ENCODE measurements around the gene KIAA0586.
"Not testable (repeated sequence)": the region's sequence is repeated elsewhere in the genome, so short reads cannot be mapped to it uniquely, and the experiment has no call there.

Gene KIAA0586

DNA sequence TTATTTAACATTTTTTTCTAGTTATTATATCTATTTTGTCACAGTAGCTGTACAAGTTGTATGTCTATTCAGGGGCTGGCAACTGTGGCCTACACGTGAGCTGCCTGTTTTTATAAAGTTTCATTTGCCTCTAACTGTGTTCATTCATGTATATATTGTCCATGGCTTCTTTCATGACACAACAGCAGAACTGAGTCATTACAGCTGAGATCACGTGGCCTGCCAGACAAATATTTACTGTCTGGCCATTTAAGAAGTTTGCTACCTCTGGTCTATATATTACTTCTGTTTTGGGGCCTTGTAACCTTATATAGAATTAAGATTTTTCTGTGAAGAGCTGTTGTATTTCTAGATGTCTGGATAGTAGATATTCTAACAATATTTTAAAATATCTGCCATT lies 37.9 kb downstream of the KIAA0586 start:
- no peak for DNase-seq

DNA sequence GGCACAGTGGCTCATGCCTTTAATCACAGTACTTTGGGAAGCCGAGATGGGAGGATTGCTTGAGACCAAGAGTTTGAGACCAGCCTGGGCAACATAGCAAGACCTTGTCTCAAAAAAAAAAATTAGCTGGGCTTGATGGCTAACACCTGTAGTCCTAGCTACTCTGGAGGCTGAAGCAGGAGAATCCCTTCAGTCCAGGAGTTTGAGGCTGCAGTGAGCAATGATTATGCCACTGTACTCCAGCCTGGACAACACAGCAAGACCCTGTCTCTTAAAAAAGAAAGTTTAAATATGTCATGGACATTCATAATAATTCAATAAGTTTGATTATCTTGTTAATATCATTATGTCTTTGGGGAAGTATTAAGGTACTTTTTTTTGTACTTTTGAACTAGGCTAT lies 38.9 kb downstream of the KIAA0586 start:
- DNase-seq, result no peak

- no peak for DNase-seq
Measured at GRCh38 chr14:58467575-58467974, 40.1 kb downstream of the KIAA0586 start.

GRCh38 chr14:58469309-58469708 lies 41.8 kb downstream of the KIAA0586 start:
- no peak for DNase-seq

- no peak for DNase-seq
Measured at GRCh38 chr14:58476320-58476719, 48.8 kb downstream of the KIAA0586 start.

DNA sequence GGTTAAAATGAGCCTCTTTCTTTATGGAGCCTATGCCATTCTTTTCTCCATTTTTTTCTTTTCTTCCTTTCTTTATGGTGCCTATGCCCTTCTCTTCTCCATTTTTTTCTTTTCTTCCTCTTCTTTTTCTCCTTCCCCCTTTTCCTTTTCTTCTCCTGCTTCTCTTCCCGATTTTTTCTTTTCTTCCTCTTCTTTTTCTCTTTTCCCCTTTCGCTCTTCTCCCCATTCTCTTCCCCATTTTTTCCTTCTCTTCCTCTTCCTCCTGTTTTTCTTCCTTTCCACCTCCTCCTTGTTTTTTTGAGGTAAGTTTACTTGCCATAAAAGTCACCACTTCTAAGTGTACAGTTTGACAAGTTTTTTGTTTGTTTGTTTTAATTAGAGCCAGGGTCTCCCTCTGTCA lies 50.1 kb downstream of the KIAA0586 start:
- no peak for DNase-seq

DNA sequence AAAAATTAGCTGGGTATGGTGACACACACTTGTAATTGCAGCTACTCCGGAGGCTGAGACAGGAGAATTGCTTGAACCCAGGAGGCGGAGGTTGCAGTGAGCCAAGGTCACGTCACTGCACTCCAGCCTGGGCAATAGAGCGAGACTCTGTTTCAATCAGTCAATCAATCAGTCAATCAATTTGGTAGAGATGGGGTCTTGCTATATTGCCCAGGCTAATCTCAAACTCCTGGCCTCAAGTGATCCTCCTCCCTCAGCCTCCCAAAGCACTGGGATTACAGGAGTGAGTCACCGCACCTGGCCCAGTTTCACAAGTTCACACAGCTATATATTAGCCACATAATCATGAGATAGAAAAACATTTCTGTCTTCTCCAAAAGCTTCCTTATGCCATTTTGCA lies 50.8 kb downstream of the KIAA0586 start:
- DNase-seq, result not testable (repeated sequence)

DNA sequence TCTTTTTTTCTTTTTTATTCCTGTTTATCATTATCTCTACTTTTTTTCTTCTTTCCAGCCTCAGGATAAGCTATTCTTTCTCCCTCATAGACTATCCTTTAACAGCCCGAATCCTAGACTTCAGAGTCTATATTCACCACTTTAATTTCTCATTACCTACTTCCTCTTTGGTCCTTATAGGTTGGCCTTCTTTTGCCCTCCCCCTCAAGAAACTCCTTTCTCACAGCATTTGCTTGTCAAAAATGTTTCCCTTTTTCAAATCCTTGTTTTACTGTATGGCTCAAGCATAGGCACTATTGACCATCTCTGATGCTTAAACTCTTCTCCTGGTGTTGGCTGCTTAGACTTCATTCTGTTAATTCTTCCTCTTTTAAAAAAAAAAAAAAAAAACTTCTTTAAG lies 52.5 kb downstream of the KIAA0586 start:
- DNase-seq, result no peak

DNA sequence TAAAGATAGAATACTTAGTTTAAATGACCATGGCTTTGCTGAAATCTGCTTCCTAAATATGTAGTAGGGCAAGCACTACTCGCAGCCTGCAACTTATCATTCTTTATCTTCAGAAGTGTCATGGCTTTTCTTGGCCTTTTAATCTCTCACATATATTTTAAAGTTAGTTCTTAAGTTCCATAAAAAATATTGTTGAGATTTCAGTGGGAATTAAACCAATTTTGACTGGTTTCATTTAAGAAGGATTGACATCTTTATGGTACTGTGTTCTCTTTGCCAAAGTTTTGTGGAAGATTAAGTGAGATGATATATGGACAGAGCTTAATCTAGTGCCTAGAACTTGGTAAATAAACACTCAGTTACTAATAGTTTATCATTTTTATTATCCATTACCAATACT lies 56.7 kb downstream of the KIAA0586 start:
- no peak for DNase-seq

- no peak for DNase-seq
Measured at GRCh38 chr14:58488550-58488949, 61.0 kb downstream of the KIAA0586 start.

GRCh38 chr14:58491593-58491992 lies 64.1 kb downstream of the KIAA0586 start:
- no peak for DNase-seq

DNA sequence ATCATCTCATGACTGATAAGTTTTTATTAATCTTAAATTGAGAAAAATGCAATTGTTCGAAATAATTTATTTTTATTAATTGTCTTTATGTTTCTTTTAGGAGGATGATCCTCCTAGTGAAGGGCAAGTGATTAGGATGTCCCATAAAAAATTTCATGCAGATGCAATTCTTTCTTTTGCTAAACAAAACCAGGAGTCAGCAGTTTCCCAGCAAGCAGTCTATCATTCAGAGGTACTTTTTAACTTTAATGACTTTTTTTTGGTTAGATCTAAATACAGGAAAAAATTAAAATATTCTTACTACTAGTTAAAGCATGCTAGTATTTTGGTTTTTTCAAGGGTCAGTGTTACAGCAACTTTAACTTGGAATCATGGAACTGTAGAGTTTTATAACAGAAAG lies 64.5 kb downstream of the KIAA0586 start:
- no peak for DNase-seq

- DNase-seq, result no peak
Measured at GRCh38 chr14:58501214-58501816, 73.8 kb downstream of the KIAA0586 start.

DNA sequence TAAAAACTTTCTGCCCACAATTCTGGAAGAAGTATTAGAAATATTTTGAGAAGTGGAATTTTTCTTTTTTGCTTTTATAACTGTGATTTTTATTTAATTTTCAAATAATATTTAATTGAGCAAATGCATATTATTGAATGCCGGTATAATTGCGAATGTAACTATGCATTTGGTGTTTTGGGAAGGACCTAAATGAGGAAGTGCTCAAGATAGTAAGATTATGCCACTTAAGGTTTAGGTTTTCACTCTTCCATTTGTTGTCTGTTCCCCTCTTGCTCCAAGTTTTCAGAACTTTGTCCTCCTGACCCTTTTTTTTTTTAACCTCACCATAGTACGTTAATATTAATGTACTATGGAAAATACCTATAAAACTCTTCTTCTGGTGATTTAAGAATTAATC lies 85.8 kb downstream of the KIAA0586 start:
- DNase-seq, result no peak

DNA sequence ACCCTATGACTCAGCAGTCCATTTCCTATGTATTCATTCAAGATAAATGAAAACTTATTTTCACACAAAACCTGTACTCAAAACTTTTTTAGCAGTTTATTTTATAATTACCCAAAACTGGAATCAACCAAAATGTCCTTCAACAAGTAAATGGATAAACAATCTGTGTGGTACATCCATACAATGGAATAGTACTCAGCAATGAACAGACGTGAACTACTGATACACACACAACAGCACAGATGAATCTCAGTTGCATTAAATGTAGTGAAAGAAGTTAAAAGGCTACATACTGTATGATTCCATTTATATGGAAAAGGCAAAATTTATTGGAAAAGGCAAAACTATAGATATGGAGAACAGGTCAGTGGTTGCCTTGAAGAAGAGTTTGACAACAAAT lies 90.1 kb downstream of the KIAA0586 start:
- DNase-seq, result no peak

DNA sequence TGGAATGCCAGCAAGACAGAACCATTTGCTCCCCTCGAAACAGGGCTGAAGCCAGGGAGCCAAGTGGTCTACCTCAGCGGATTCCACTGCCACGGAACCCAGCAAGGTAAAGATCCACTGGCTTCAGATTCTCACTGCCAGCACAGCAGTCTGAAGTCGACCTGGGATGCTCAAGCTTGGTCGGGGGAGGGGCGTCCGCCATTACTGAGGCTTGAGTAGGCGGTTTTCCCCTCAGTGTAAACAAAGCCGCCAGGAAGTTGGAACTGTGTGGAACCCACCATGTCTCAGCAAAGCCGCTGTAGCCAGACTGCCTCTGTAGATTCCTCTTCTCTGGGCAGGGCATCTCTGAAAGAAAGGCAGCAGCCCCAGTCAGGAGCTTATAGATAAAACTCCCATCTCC lies 98.2 kb downstream of the KIAA0586 start:
- DNase-seq, result not testable (repeated sequence)

DNA sequence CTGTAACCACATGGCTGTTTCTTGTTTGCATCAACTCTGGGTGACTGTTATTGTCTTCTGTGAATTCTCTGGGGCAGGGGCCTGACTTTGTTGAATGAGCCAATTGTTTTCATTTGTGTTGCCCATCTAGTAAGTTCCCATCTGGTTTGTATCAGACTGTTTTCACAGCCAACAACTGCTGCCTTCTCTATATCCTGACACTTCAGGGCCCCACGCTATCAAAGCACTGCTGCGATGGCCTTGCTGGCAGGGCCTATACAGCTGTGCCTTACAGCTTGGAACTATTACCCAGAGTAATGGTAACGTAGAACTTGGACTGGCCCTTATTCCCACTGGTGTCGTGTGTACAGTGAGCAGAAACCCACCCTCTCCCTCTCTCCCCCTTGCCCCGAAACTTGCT lies 105.9 kb downstream of the KIAA0586 start:
- no peak for DNase-seq

DNA sequence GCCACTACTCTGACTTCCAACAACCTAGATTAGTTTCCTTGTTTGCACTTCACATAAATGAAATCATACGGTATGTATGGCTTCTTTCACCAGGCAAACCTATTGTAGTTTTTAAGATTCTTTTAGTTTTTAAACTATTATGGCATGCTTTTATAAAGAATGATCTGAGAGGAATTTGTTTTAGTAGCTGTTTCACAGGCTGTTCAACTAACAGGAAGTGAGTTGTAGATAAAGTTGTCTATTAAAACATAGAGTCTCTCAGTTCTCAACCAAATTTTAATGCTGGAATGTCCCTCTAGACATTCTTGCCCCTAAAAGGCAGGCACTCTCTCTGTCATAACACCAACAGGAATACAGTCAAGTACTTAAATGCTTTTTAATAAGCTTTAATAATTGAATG lies 107.5 kb downstream of the KIAA0586 start:
- DNase-seq, result no peak

- no peak for DNase-seq
Measured at GRCh38 chr14:58537004-58537403, 109.5 kb downstream of the KIAA0586 start.

- no peak for DNase-seq
Measured at GRCh38 chr14:58540749-58541632, 113.5 kb downstream of the KIAA0586 start.

DNA sequence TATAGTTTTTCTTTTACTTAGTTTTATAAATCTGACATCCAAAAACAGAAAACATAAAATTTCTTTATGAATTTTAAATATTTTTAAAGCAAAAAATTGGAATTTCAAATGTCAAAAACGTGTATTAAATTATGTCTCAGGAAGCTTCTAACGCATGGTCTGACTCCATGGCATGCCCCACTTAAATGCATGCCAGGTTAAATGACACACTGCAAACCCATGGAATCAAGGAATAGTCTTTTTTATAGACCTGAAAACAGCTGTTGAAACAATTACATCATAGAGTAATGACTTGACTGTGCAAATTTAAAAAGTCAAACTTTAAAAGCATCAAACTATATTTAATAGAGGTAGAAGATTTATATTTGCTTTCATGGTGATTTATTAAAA lies 114.1 kb downstream of the KIAA0586 start:
- DNase-seq, result no peak

DNA sequence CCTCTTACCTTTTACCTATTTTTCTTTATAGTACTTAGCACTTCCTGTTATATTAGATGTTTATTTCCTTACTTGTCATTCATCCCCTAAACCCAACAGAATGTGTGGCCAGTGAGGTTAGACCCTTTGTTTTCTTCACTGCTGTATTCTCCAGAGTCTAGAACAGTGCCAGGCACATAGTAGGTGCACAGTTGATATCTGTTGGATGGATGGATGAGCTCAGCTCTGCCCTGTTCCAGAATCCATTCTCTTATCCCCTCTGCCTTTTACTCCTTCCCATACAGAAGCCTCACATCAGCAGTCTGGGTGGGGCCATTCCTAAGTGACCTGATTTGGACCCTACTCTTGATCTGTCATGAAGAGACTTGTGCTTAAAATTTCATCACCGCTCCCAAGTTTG lies 115.7 kb downstream of the KIAA0586 start:
- DNase-seq, result no peak

DNA sequence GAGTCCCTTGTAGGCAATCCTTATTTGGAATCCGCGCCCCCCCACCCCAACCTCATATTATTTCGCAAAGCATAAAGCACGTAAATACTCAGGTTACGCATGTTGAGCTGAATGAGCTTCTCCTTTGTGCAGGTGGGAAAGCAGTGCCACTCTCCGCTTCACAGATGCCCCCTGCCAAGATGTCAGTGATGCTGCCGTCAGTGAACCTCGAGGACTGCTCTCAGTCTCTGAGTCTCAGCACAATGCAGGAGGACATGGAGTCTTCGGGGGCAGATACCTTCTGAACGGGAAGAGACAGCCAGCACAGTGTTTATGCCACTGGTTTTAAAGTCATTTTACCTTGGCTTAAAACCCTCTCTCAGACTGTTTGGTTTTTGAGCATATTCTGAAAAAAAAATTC lies 120.1 kb downstream of the KIAA0586 start:
- DNase-seq, result no peak

DNA sequence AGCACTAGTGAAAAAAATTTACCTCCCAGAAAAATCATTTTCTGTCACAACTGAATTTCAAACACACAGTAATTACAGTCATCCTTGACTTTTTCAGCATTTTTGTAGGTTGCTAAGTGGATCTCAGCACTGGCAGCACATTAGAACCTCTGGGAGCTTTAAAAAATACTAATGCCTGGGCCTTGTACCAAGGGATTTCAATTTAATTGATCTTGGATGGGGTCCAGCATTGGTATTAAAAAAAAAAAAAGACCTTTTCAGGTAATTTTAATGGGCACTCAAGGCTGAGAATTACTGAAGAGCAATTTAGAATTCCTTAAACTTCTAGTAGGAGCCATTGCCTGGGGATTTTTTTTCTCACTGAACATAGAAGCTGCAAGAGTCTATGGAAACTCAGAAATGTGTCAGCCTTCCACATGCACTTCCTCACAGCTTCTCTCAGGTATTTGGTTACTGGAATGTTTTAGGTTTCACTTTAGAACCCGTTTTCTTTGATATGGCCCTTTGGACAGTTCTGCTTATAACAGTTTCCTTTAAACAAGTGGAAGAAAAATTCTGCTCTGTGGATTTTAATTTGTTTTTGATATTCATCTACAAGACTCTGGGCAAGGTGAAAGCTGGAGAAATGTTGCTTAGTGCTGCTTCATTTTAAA lies 121.7 kb downstream of the KIAA0586 start:
- no peak for DNase-seq

Measured in activated CD8-positive, alpha-beta memory T cell treated with anti-CD3 and anti-CD28 coated beads, Interleukin-2, amount 50 U/mL, for 48 hours (primary cell).